Right lobe of liver (tissue), 4 donors: Measurements from ENCODE around the gene PLET1.

ENCODE experiments used
- POLR2A ChIP-seq: fragments of 450-650 bp; IDR thresholded peaks from one replicate; pipeline ENCODE4 v1.6.1; 2017; ENCODE audit warnings: antibody characterized with exemption, mild to moderate bottlenecking
- TF ChIP-seq, protein P1 (sequence below), 4 donors: fragments of 200-600 bp in 3 of 4; fragments of 450-650 bp in 1 of 4; IDR thresholded peaks; one replicate each; pipeline versions ENCODE4 v1.5.1 to v1.8.0; 2016 to 2022; ENCODE audit warnings: antibody characterized with exemption in 4 of 4, mild to moderate bottlenecking in 2 of 4
- donor health status: DM: no; HTN: no; CAD: no.
- donor health status: DM: no; HTN: no; CAD: no.
- donor health status: DM: no; HTN: yes; CAD: no.

DNA sequence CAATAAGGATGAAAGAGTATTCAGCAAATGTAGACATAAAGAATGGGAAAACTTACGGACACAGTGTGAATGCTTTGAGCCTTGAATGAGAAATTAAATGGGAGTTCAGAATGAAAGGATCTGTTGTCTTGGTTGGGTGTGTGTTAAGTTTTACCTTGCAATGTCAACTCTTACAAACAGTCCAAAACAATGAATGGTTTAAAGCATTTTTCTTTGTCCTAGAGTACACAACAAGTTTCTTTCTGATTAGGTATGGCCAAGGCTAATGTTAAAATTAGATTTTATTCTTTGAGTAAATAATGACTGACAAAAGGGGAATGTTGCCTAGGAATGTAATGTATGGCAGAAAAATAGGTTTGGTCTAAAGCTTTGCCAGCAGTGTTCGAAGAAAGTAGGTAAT is 32.0 kb downstream of the PLET1 start:
- TF ChIP-seq, protein P1, sequence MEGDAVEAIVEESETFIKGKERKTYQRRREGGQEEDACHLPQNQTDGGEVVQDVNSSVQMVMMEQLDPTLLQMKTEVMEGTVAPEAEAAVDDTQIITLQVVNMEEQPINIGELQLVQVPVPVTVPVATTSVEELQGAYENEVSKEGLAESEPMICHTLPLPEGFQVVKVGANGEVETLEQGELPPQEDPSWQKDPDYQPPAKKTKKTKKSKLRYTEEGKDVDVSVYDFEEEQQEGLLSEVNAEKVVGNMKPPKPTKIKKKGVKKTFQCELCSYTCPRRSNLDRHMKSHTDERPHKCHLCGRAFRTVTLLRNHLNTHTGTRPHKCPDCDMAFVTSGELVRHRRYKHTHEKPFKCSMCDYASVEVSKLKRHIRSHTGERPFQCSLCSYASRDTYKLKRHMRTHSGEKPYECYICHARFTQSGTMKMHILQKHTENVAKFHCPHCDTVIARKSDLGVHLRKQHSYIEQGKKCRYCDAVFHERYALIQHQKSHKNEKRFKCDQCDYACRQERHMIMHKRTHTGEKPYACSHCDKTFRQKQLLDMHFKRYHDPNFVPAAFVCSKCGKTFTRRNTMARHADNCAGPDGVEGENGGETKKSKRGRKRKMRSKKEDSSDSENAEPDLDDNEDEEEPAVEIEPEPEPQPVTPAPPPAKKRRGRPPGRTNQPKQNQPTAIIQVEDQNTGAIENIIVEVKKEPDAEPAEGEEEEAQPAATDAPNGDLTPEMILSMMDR (IDR thresholded peaks at IDR 0.05): no peak
- no peak for TF ChIP-seq POLR2A
